ENCODE data around the gene OBI1. TPM values are rescaled to one million over a fixed set of nuclear protein-coding genes. Genes with fewer than 3 reads are reported as not detected.

OBI1 gene
- total RNA-seq, 1 experiment from 2014 or later, result 7.9 TPM

GRCh38 chr13:78610381-78610883 is 48.5 kb downstream of the OBI1 start:
- H3K4me2 ChIP-seq (ENCODE audit: low read length), result no peak overlapping the region
- no peak overlapping the region for H3K4me3 ChIP-seq (ENCODE audit: low read length)
- H3K79me2 ChIP-seq (ENCODE audit: low read length), result no peaks in the 10 kb centered on the region
- no peaks in the 10 kb centered on the region for H4K20me1 ChIP-seq (ENCODE audit: low read length)
- TSS peak; percentile 25 for BruUV-seq (replicated peaks)
- CTCF ChIA-PET, result no interaction called here
- no peaks in the 10 kb centered on the region for H3F3A ChIP-seq (ENCODE audit: low read length, unreplicated experiment)
- H3K27me3 ChIP-seq (ENCODE audit: low read length), result no peaks in the 10 kb centered on the region
- intact Hi-C loops (cut with micrococcal nuclease), result no loop called here
- H3K9me3 ChIP-seq (ENCODE audit: low read length), result no peaks in the 10 kb centered on the region
- H3K9ac ChIP-seq (ENCODE audit: low read length), result no peak overlapping the region
- DNase-seq (peak; percentile 20), ATAC-seq (peak; percentile 53)
- no peaks in the 10 kb centered on the region for H3K4me1 ChIP-seq (ENCODE audit: insufficient read depth, low read length)
- POLR2A ChIA-PET (ENCODE audit: unreplicated experiment), result interaction anchor here (0.6 kb wide), 1 partner anchor 305 kb away, joined by 7 read pairs; no protein-coding TSS in a partner anchor
- no peak for TF ChIP-seq EZH2 (IDR thresholded peaks at IDR 0.05; ENCODE audit: low read length, unreplicated experiment)
- no peak for TF ChIP-seq EZH2phosphoT487 (IDR thresholded peaks at IDR 0.05; ENCODE audit: borderline replicate concordance, low read length)
- no peak for TF ChIP-seq CTCF (conservative IDR thresholded peaks at IDR 0.05; ENCODE audit: low read depth, low read length)
- no peaks in the 10 kb centered on the region for H3K9me2 ChIP-seq (replicated peaks; ENCODE audit: low read length)
- no peak overlapping the region for H2AFZ ChIP-seq (ENCODE audit: low read length)
- no peaks in the 10 kb centered on the region; the same call in 1 of the 2 replicates for H3K36me3 ChIP-seq (ENCODE audit: low read depth, low read length)
- H3K27ac ChIP-seq (ENCODE audit: low read length), result no peak overlapping the region

- Histone ChIP-seq H3F3A (ENCODE audit: low read length, unreplicated experiment) (no peaks in the 10 kb centered on the region), H3K79me2 (ENCODE audit: low read length) (no peaks in the 10 kb centered on the region), H3K4me1 (ENCODE audit: insufficient read depth, low read length) (no peaks in the 10 kb centered on the region), H3K4me3 (ENCODE audit: low read length) (no peak overlapping the region), H3K27me3 (ENCODE audit: low read length) (no peaks in the 10 kb centered on the region), H2AFZ (ENCODE audit: low read length) (no peak overlapping the region), H3K4me2 (ENCODE audit: low read length) (no peak overlapping the region), H3K36me3 (ENCODE audit: low read depth, low read length) (no peaks in the 10 kb centered on the region), H3K9ac (ENCODE audit: low read length) (no peak overlapping the region), H3K9me3 (ENCODE audit: low read length) (no peaks in the 10 kb centered on the region), H4K20me1 (ENCODE audit: low read length) (no peaks in the 10 kb centered on the region), H3K27ac (ENCODE audit: low read length) (no peak overlapping the region), H3K9me2 (replicated peaks; ENCODE audit: low read length) (no peaks in the 10 kb centered on the region)
- TF ChIP-seq EZH2phosphoT487 (IDR thresholded peaks at IDR 0.05; ENCODE audit: borderline replicate concordance, low read length) (no peak), EZH2 (IDR thresholded peaks at IDR 0.05; ENCODE audit: low read length, unreplicated experiment) (no peak), CTCF (conservative IDR thresholded peaks at IDR 0.05; ENCODE audit: low read depth, low read length) (no peak)
- ATAC-seq (no peak), DNase-seq (no peak)
- POLR2A ChIA-PET (ENCODE audit: unreplicated experiment), result no interaction called here
- intact Hi-C loops (cut with micrococcal nuclease), result no loop called here
- CTCF ChIA-PET, result no interaction called here
- BruUV-seq (replicated peaks), result no TSS peak
Observed at GRCh38 chr13:78609464-78610205, 49.3 kb downstream of the OBI1 start.

All from PC-3 (cell line).